K562 (cell line): ENCODE data around the gene HAT1. TPM values are rescaled to one million over a fixed set of nuclear protein-coding genes. Genes with fewer than 3 reads are reported as not detected.

Experiments used
- DEAF1 ChIP-seq: fragments of 450-650 bp; formaldehyde crosslinking; IDR thresholded peaks from 2 replicates; pipeline ENCODE4 v1.4.0; 2020; ENCODE audit warnings: mild to moderate bottlenecking, moderate library complexity
- polyA plus RNA-seq, 8 experiments: library from polyadenylated mRNA; depleted of rRNA in 4 of 8; stranded (reverse) in 5 of 8; unstranded in 3 of 8; fragments of >200 nt; fragmentation: Nextera tagmentation in 2 of 8; fragmentation: Illumina TruSeq in 1 of 8; extraction: Ambion mirVana in 2 of 8; extraction: Trizol in 1 of 8; gene quantifications; 2 replicates each; pipeline versions ENCODE4 v1.2.1 to v1.2.3, GENCODE V29; 2011 to 2014; ENCODE audit warnings: inconsistent platforms in 1 of 8, missing spikeins in 1 of 8
- total RNA-seq, 7 experiments: library from RNA; depleted of rRNA in 6 of 7; stranded (reverse); fragments of >200 nt in 6 of 7; fragmentation: Illumina TruSeq in 2 of 7; extraction: Trizol in 2 of 7; gene quantifications; 2 replicates each; pipeline versions ENCODE4 v1.2.1 to v1.2.3, GENCODE V29; 2011 to 2021; ENCODE audit warnings: low replicate concordance in 1 of 7
- TF ChIP-seq, protein P1 (sequence below), 2 experiments: fragments of 450-650 bp; formaldehyde crosslinking in 1 of 2; IDR thresholded peaks; 2 replicates each; pipeline versions ENCODE4 v1.4.0 to v1.6.1; 2014 to 2020; ENCODE audit warnings: mild to moderate bottlenecking in 2 of 2, borderline replicate concordance in 1 of 2, low read depth in 1 of 2

HAT1 gene
- total and polyA plus RNA-seq, 9 of the 15 experiments (the other 6 are each of a cell fraction or from before 2014, with no cell fraction given): 125 to 384 (median 244) TPM

- TF ChIP-seq, protein P1, sequence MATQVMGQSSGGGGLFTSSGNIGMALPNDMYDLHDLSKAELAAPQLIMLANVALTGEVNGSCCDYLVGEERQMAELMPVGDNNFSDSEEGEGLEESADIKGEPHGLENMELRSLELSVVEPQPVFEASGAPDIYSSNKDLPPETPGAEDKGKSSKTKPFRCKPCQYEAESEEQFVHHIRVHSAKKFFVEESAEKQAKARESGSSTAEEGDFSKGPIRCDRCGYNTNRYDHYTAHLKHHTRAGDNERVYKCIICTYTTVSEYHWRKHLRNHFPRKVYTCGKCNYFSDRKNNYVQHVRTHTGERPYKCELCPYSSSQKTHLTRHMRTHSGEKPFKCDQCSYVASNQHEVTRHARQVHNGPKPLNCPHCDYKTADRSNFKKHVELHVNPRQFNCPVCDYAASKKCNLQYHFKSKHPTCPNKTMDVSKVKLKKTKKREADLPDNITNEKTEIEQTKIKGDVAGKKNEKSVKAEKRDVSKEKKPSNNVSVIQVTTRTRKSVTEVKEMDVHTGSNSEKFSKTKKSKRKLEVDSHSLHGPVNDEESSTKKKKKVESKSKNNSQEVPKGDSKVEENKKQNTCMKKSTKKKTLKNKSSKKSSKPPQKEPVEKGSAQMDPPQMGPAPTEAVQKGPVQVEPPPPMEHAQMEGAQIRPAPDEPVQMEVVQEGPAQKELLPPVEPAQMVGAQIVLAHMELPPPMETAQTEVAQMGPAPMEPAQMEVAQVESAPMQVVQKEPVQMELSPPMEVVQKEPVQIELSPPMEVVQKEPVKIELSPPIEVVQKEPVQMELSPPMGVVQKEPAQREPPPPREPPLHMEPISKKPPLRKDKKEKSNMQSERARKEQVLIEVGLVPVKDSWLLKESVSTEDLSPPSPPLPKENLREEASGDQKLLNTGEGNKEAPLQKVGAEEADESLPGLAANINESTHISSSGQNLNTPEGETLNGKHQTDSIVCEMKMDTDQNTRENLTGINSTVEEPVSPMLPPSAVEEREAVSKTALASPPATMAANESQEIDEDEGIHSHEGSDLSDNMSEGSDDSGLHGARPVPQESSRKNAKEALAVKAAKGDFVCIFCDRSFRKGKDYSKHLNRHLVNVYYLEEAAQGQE (IDR thresholded peaks at IDR 0.05; ENCODE audit: borderline replicate concordance): peak; percentile 61; the same call in 1 of the 2 replicates
- TF ChIP-seq, protein P1 (CRISPR knock-in tag; IDR thresholded peaks at IDR 0.05; ENCODE audit: low read depth): no peak
- peak; percentile 38; the same call in 1 of the 2 replicates for TF ChIP-seq DEAF1
Measured at GRCh38 chr2:171957061-171957460, 34.8 kb downstream of the HAT1 start (continued).
